Uterus (tissue), 2 donors: ENCODE measurements around the gene NLRP11.

Source experiments
- POLR2A ChIP-seq, 2 donors: fragments of 450-650 bp; IDR thresholded peaks; one replicate each; pipeline ENCODE4 v1.6.1; 2016; ENCODE audit warnings: antibody characterized with exemption in 2 of 2, mild to moderate bottlenecking in 1 of 2, moderate library complexity in 1 of 2
- TF ChIP-seq, protein P1 (sequence below), 4 experiments: fragments of 200-600 bp in 2 of 4; fragments of 450-650 bp in 2 of 4; sonication (generic) in 2 of 4; IDR thresholded peaks; one replicate each; pipeline ENCODE4 v1.5.1; 2016 to 2019; ENCODE audit warnings: antibody characterized with exemption in 4 of 4, mild to moderate bottlenecking in 2 of 4, moderate library complexity in 1 of 4

DNA sequence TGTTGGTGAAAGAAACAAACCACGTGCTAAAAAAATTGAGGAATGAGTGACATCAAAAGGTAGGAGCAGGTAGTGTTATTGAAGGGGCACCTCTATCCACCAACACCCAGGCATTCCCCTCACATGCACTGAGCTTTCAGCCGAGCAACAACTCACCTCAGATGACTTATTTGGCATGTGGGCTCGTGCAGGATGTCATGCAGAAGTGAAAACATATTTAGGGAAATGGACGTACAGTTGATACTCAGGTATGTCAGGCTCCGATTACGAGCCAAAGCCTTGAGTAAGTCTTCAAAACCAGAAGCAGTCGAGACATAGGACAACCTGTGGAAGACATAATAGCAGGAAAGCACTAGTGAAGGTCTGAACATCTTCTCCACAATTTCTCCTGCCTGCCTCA lies 30.4 kb downstream of the NLRP11 start:
- TF ChIP-seq, protein P1, sequence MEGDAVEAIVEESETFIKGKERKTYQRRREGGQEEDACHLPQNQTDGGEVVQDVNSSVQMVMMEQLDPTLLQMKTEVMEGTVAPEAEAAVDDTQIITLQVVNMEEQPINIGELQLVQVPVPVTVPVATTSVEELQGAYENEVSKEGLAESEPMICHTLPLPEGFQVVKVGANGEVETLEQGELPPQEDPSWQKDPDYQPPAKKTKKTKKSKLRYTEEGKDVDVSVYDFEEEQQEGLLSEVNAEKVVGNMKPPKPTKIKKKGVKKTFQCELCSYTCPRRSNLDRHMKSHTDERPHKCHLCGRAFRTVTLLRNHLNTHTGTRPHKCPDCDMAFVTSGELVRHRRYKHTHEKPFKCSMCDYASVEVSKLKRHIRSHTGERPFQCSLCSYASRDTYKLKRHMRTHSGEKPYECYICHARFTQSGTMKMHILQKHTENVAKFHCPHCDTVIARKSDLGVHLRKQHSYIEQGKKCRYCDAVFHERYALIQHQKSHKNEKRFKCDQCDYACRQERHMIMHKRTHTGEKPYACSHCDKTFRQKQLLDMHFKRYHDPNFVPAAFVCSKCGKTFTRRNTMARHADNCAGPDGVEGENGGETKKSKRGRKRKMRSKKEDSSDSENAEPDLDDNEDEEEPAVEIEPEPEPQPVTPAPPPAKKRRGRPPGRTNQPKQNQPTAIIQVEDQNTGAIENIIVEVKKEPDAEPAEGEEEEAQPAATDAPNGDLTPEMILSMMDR (IDR thresholded peaks at IDR 0.05) = no peak
- TF ChIP-seq POLR2A (IDR thresholded peaks at IDR 0.05) = no peak
